Stimulated activated CD8-positive, alpha-beta memory T cell treated with anti-CD3 and anti-CD28 coated beads, Interleukin-4, amount 100 ng/mL, for 48 hours (primary cell): ENCODE measurements around the gene PTPRN2.

ENCODE experiments used
- DNase-seq: peaks from one replicate; pipeline ENCODE4 v3.0.0-alpha.2; 2020

Gene PTPRN2

GRCh38 chr7:158143196-158144120 is 444.2 kb downstream of the PTPRN2 start:
- no peak for DNase-seq

- DNase-seq: no peak
Observed at GRCh38 chr7:158142657-158143056, 445.0 kb downstream of the PTPRN2 start.

- no peak for DNase-seq
Observed at GRCh38 chr7:158141806-158142518, 445.7 kb downstream of the PTPRN2 start.

- no peak for DNase-seq
Observed at GRCh38 chr7:158141221-158141582, 446.4 kb downstream of the PTPRN2 start.

GRCh38 chr7:158140538-158141220 is 446.9 kb downstream of the PTPRN2 start:
- DNase-seq: no peak

- DNase-seq: no peak
Observed at GRCh38 chr7:158139499-158139898, 448.1 kb downstream of the PTPRN2 start.

- DNase-seq: no peak
Observed at GRCh38 chr7:158138329-158138597, 449.4 kb downstream of the PTPRN2 start.

- DNase-seq: no peak
Observed at GRCh38 chr7:158137516-158138328, 449.9 kb downstream of the PTPRN2 start.

GRCh38 chr7:158135931-158136330 is 451.7 kb downstream of the PTPRN2 start:
- no peak for DNase-seq

GRCh38 chr7:158134824-158135223 is 452.8 kb downstream of the PTPRN2 start:
- DNase-seq: no peak

GRCh38 chr7:158133515-158134271 is 453.9 kb downstream of the PTPRN2 start:
- DNase-seq: no peak

GRCh38 chr7:158133057-158133456 is 454.6 kb downstream of the PTPRN2 start:
- DNase-seq: no peak

GRCh38 chr7:158130023-158130409 is 457.6 kb downstream of the PTPRN2 start:
- DNase-seq: no peak

GRCh38 chr7:158129037-158130022 is 458.3 kb downstream of the PTPRN2 start:
- no peak for DNase-seq

- no peak for DNase-seq
Observed at GRCh38 chr7:158128572-158128971, 459.1 kb downstream of the PTPRN2 start.

- no peak for DNase-seq
Observed at GRCh38 chr7:158127241-158127640, 460.4 kb downstream of the PTPRN2 start.

- DNase-seq: no peak
Observed at GRCh38 chr7:158126661-158127060, 461.0 kb downstream of the PTPRN2 start.

- DNase-seq: no peak
Observed at GRCh38 chr7:158125721-158126120, 461.9 kb downstream of the PTPRN2 start.

GRCh38 chr7:158125091-158125490 is 462.5 kb downstream of the PTPRN2 start:
- no peak for DNase-seq

GRCh38 chr7:158124671-158125079 is 462.9 kb downstream of the PTPRN2 start:
- DNase-seq: no peak

GRCh38 chr7:158123753-158124152 is 463.9 kb downstream of the PTPRN2 start:
- DNase-seq: no peak
